Ovary (tissue), 9 donors: ENCODE measurements around the gene MSLN. TPM values are rescaled to one million over a fixed set of nuclear protein-coding genes. Genes with fewer than 3 reads are reported as not detected.

Experiments used
- DNase-seq, 5 donors: peaks; one replicate each; pipeline ENCODE4 v3.0.0-alpha.2; 2019 to 2020
- H3K27ac ChIP-seq, 2 donors: fragments of 200-600 bp; one replicate each; pipeline versions ENCODE4 v1.5.1 to v1.8.0; 2019 to 2022
- H3K27me3 ChIP-seq: fragments of 200-600 bp; one replicate; pipeline ENCODE4 v1.8.0; 2022
- H3K36me3 ChIP-seq: fragments of 200-600 bp; sonication (generic); one replicate; pipeline ENCODE4 v1.5.1; 2019
- H3K4me1 ChIP-seq: one replicate; pipeline ENCODE4 v1.8.1; 2013; ENCODE audit warnings: mild to moderate bottlenecking, moderate library complexity; ENCODE audit not compliant: insufficient read depth
- H3K4me3 ChIP-seq: fragments of 200-600 bp; sonication (generic); one replicate; pipeline ENCODE4 v1.5.1; 2017
- H3K9me3 ChIP-seq, 2 donors: fragments of 200-600 bp in 1 of 2; sonication (generic) in 1 of 2; one replicate each; pipeline versions ENCODE4 v1.5.1 to v1.8.1; 2013 to 2019; ENCODE audit warnings: mild to moderate bottlenecking in 1 of 2, moderate library complexity in 1 of 2
- EP300 ChIP-seq: sonication (generic); formaldehyde crosslinking; IDR thresholded peaks from one replicate; pipeline ENCODE4 v1.6.1; 2017; ENCODE audit warnings: antibody characterized with exemption
- POLR2A ChIP-seq: fragments of 450-650 bp; IDR thresholded peaks from one replicate; pipeline ENCODE4 v1.6.1; 2017; ENCODE audit warnings: antibody characterized with exemption, mild to moderate bottlenecking, moderate library complexity
- WGBS, 3 donors: extraction: QIAGEN DNeasy Blood & Tissue Kit in 1 of 3; methylation state at CpG; one replicate each; pipeline versions ENCODE4 v1.1.5 to v1.1.7; 2013 to 2017; 5-methylcytosine and 5-hydroxymethylcytosine counted together
- intact Hi-C, 4 donors: fragments of 100-400 bp; cut with DNase I; formaldehyde crosslinking; loops; one replicate each; pipeline versions ENCODE4 v1.11.0 to v1.15.1; 2022 to 2023
- polyA plus RNA-seq, 2 donors: library from polyadenylated mRNA; stranded (reverse); fragments of 200-250 nt in 1 of 2; fragments of 350-450 nt in 1 of 2; fragmentation: Illumina TruSeq in 1 of 2; extraction: RNeasy Lipid Tissue Mini Kit (QIAGEN cat#74804) in 1 of 2; gene quantifications; one replicate each; pipeline ENCODE4 v1.2.3, GENCODE V29; 2013 to 2014
- total RNA-seq, 7 donors: library from RNA; depleted of rRNA in 2 of 7; stranded (reverse); fragments of >200 nt in 2 of 7; fragmentation: NEBNext Ultra II Directional in 3 of 7; extraction: Animal tissue kit (Norgen Biotek cat#: 25700) in 3 of 7; gene quantifications; one replicate each; pipeline versions ENCODE4 v1.1.0 to v1.2.4, GENCODE V29; 2016 to 2023
- TF ChIP-seq, protein P1 (sequence below), 3 donors: fragments of 450-650 bp in 2 of 3; fragments of 200-600 bp in 1 of 3; IDR thresholded peaks; one replicate each; pipeline versions ENCODE4 v1.5.1 to v1.8.0; 2016 to 2022; ENCODE audit warnings: antibody characterized with exemption in 3 of 3, mild to moderate bottlenecking in 1 of 3
- donor health status: DM: no; HTN: no; CAD: no; lungs with moderate emphysema.
- donor health status: DM: no; HTN: no; CAD: no.
- donor health status: Bipolar disorder and iron deficiency.
- donor health status: DM: yes; HTN: yes; CAD: no.
- donor health status: DM: no; HTN: no; CAD: no.
- donor health status: DM: yes; HTN: yes; CAD: no.

Gene MSLN
- total and polyA plus RNA-seq, 9 donors, result 0.40 to 314 (median 6.1) TPM

DNA sequence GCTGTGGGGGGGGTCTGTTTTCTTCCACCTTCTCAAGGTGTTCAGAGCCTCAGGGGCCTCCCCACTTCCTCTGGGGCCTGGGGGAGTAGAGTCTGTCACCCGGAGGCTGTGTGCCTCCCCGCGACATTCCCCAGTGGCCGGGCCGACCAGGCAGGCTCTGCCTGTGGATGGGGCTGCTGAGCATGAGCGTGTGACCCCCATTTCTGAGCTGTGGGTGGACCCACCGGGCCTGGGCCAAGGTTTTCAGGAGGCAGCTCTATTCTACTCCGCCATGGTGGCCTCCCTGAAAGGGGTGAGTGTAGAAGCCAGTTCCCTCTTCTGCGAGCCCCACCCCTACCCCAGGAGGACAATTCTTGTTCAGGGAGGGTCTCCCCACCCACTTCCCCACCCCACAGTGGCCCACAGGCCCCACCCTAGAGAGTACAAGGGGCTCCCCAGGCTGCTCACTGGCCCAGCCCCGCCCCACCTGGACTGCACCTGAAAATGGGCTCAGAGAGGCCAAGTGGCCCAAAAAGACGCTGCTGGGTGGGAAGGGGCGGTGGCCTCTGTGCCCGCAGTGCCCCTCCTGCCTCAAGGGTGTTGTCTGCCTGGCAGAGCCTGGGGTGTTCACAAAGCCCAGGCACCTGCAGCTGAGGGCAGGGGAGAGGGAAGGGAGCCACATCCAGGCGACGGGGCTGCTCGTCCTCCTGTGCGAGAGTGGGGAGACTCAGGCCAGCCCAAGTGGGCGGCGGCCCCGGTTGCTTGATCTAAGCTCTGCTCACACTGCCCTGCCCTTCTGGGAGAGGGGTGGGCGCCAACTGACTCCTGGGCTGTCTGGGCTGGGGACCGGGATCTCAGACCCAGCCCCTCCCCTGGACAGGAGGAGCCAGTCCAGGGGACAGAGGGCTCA, 1.3 kb downstream of the MSLN start:
- Histone ChIP-seq H3K9me3 (no peaks in the 10 kb centered on the region), H3K4me1 (no peaks in the 10 kb centered on the region), H3K36me3 (no peaks in the 10 kb centered on the region), H3K4me3 (no peak overlapping the region), H3K27me3 (no peaks in the 10 kb centered on the region), H3K27ac (no peak overlapping the region)
- TF ChIP-seq, protein P1, sequence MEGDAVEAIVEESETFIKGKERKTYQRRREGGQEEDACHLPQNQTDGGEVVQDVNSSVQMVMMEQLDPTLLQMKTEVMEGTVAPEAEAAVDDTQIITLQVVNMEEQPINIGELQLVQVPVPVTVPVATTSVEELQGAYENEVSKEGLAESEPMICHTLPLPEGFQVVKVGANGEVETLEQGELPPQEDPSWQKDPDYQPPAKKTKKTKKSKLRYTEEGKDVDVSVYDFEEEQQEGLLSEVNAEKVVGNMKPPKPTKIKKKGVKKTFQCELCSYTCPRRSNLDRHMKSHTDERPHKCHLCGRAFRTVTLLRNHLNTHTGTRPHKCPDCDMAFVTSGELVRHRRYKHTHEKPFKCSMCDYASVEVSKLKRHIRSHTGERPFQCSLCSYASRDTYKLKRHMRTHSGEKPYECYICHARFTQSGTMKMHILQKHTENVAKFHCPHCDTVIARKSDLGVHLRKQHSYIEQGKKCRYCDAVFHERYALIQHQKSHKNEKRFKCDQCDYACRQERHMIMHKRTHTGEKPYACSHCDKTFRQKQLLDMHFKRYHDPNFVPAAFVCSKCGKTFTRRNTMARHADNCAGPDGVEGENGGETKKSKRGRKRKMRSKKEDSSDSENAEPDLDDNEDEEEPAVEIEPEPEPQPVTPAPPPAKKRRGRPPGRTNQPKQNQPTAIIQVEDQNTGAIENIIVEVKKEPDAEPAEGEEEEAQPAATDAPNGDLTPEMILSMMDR (IDR thresholded peaks at IDR 0.05), result no peak
- TF ChIP-seq POLR2A, result no peak
- TF ChIP-seq EP300, result no peak
- 56 to 62% (median 61%) methylated on average over 17 to 22 of the region's 22 CpGs for WGBS, 3 donors
- DNase-seq, result no peak
- intact Hi-C loops, result no loop called here

DNA sequence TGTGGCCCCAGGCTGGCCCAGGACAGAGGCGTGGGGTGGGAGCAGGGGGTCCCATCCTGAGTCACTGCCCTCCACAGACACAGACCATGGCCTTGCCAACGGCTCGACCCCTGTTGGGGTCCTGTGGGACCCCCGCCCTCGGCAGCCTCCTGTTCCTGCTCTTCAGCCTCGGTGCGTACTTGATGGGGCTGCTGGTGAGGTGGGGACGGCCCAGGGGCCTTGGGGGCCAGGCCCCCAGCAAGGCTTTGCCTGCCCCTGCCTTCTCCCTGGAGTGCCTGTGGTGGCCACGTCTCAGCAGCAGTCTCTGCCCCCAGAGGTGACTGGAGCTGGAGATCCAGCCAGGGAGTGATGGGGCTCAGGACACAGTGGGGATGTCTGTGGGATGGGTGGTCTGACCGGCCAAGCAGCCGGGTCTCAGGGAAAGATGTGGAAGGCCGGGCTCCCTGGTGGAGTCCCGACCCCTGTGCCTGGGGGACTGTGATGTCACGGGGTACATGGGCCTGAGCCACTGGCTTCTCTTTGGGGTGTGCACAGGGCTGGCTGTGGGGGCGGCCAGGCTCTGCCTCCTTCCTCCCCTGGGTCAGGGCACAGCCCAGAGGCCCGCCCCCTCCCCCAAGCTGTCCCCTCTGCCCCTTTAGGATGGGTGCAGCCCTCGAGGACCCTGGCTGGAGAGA, 2.2 kb downstream of the MSLN start:
- Histone ChIP-seq H3K4me3 (no peak overlapping the region), H3K4me1 (no peaks in the 10 kb centered on the region), H3K36me3 (no peaks in the 10 kb centered on the region), H3K9me3 (no peaks in the 10 kb centered on the region), H3K27me3 (no peaks in the 10 kb centered on the region), H3K27ac (no peak overlapping the region)
- 68 to 82% (median 74%) methylated on average over 15 to 17 of the region's 17 CpGs for WGBS, 3 donors
- intact Hi-C loops, result no loop called here
- TF ChIP-seq, protein P1 (IDR thresholded peaks at IDR 0.05), result no peak
- DNase-seq, result no peak

DNA sequence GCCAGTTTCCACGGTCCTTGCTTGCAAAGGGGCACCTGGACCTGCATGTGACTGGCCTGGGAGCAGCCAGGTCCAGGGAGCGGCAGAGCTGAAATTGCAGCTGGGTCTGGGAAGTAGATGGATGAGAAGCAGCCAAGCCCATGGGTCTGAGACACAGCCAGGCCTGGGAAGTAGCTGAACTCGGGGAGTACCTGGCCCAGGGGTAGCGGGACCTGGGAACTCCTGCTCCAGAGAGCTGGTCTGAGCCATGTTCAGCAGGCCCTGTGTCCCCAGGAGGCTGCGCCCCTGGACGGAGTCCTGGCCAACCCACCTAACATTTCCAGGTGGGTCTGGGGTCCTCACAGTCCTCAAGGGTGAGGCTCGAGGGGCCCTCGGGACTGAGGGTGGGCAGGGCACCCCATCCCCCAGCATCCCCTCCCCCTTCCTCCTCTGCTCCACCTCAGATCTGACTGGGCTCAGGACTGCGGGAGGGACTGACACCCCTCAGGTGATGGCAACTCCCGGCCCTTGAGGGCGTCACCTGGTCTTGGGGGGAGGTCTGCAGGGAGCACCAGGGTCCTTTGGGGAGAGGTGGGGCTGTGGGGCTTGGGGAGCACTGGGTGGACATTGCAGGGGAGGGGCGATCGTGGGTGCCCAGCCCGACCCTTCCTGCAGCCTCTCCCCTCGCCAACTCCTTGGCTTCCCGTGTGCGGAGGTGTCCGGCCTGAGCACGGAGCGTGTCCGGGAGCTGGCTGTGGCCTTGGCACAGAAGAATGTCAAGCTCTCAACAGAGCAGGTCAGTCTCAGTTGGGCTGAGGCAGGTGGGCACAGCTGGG, 3.0 kb downstream of the MSLN start:
- 49 to 58% (median 50%) methylated on average over 14 to 21 of the region's 21 CpGs for WGBS, 3 donors
- TF ChIP-seq POLR2A (no peak), EP300 (no peak)
- TF ChIP-seq, protein P1 (IDR thresholded peaks at IDR 0.05), result no peak
- H3K4me3 ChIP-seq, result no peak overlapping the region
- no peaks in the 10 kb centered on the region for H3K4me1 ChIP-seq
- H3K27ac ChIP-seq, result no peak overlapping the region
- intact Hi-C loops, result no loop called here
- H3K36me3 ChIP-seq, result no peaks in the 10 kb centered on the region
- H3K9me3 ChIP-seq, result no peaks in the 10 kb centered on the region
- no peak for DNase-seq
- H3K27me3 ChIP-seq, result no peaks in the 10 kb centered on the region

DNA sequence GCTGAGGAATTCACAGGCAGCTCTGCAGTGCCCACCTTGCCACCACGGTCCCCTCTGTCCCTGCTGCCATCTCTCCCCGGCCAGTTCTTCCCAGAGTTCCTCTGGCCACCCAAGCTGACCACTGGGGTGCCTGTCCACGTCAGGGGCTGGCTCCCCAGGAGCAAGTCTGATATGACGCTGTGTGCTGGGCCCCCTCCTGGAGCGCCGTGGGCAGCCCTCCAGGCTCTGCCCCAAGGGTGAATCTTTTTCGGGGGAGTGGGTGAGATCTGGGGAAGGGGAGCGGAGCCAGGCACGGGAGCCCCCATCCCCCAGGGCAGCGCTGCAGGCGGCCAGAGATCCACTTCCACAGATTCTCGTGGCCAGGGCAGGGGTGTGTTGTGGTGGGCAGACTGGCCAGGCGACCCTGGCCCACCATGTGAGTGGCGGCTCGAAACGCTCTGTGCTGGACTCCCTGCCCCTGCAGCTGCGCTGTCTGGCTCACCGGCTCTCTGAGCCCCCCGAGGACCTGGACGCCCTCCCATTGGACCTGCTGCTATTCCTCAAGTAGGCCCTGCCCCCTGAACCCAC, 3.7 kb downstream of the MSLN start:
- 29 to 40% (median 30%) methylated on average over 14 to 20 of the region's 20 CpGs for WGBS, 3 donors
- TF ChIP-seq, protein P1 (IDR thresholded peaks at IDR 0.05), result no peak
- TF ChIP-seq EP300 (no peak), POLR2A (no peak)
- intact Hi-C loops, result no loop called here
- no peaks in the 10 kb centered on the region for H3K36me3 ChIP-seq
- H3K27me3 ChIP-seq, result no peaks in the 10 kb centered on the region
- no peak overlapping the region for H3K4me3 ChIP-seq
- no peak for DNase-seq
- H3K9me3 ChIP-seq, result no peaks in the 10 kb centered on the region
- no peak overlapping the region for H3K27ac ChIP-seq
- H3K4me1 ChIP-seq, result no peaks in the 10 kb centered on the region
